Keratinocyte (primary cell): ENCODE results near the gene CISTR.

Experiments
- CTCF ChIP-seq, 3 experiments: IDR thresholded peaks in 1 of 3; conservative IDR thresholded peaks in 1 of 3; optimal IDR thresholded peaks in 1 of 3; 2 replicates in 2 of 3; 3 replicates in 1 of 3; pipeline versions ENCODE3 to v1.5.1; 2011; ENCODE audit warnings: low read length in 3 of 3, mild to moderate bottlenecking in 3 of 3, moderate library complexity in 2 of 3, control low read depth in 1 of 3, inconsistent platforms in 1 of 3; ENCODE audit not compliant: insufficient read depth in 2 of 3; ENCODE audit errors: extremely low read depth in 1 of 3
- EZH2 ChIP-seq: IDR thresholded peaks from one replicate; pipeline ENCODE4 v1.6.1; 2012; ENCODE audit warnings: inconsistent platforms, mild to moderate bottlenecking, low read length, moderate library complexity

GRCh38 chr12:53720946-53721345, 30.8 kb downstream of the CISTR start:
- TF ChIP-seq CTCF (optimal IDR thresholded peaks at IDR 0.05 in 1 of 3, IDR thresholded peaks at IDR 0.05 in 1 of 3, conservative IDR thresholded peaks at IDR 0.05 in 1 of 3; ENCODE audit: extremely low read depth in 1 of 3, insufficient read depth in 2 of 3, low read length in 3 of 3) (no peak), EZH2 (no peak)
